ENCODE results near the gene ITPR1. TPM values are rescaled to one million over a fixed set of nuclear protein-coding genes. Genes with fewer than 3 reads are reported as not detected.

The ITPR1 gene
- total RNA-seq, 2 experiments from 2014 or later: 84.4 to 104 TPM

- Histone ChIP-seq H3K27ac (ENCODE audit: low read depth, low read length, poor library complexity, severe bottlenecking) (no peak overlapping the region), H3K4me2 (ENCODE audit: low read length) (no peak overlapping the region), H3K4me3 (ENCODE audit: low read depth, low read length, poor library complexity, severe bottlenecking) (no peak overlapping the region), H4K20me1 (ENCODE audit: insufficient read depth, low read length) (no peaks in the 10 kb centered on the region), H2AFZ (ENCODE audit: low read length) (no peak overlapping the region), H3K79me2 (ENCODE audit: insufficient read depth, low read depth, low read length) (no peaks in the 10 kb centered on the region), H3K9me3 (ENCODE audit: low read length) (no peaks in the 10 kb centered on the region), H3K9me2 (ENCODE audit: insufficient read depth, low read length) (no peaks in the 10 kb centered on the region), H3K4me1 (ENCODE audit: insufficient read depth, low read length, poor library complexity, severe bottlenecking) (no peaks in the 10 kb centered on the region), H3K36me3 (ENCODE audit: insufficient read depth, low read length) (peaks cover 71% of the 10 kb centered on the region)
- intact Hi-C loops (cut with micrococcal nuclease; ENCODE audit: unreplicated experiment): no loop called here
- no peak for DNase-seq (ENCODE audit: low spot score)
- no TSS peak for BruUV-seq (replicated peaks)
- ChIA-PET POLR2A (no interaction called here), CTCF (ENCODE audit: unreplicated experiment) (no interaction called here)
- TF ChIP-seq EZH2phosphoT487 (IDR thresholded peaks at IDR 0.05; ENCODE audit: borderline replicate concordance, low read depth, low read length) (no peak), CTCF (conservative IDR thresholded peaks at IDR 0.05; ENCODE audit: low read length) (no peak)
These were observed 152.3 kb downstream of the ITPR1 start for GRCh38 chr3:4645468-4645867.

GRCh38 chr3:4647411-4647810, 154.3 kb downstream of the ITPR1 start:
- DNase-seq (ENCODE audit: low spot score): no peak
- BruUV-seq (replicated peaks): no TSS peak
- TF ChIP-seq CTCF (conservative IDR thresholded peaks at IDR 0.05; ENCODE audit: low read length) (no peak), EZH2phosphoT487 (IDR thresholded peaks at IDR 0.05; ENCODE audit: borderline replicate concordance, low read depth, low read length) (no peak)
- H3K36me3 ChIP-seq (ENCODE audit: insufficient read depth, low read length): peaks cover 64% of the 10 kb centered on the region
- H2AFZ ChIP-seq (ENCODE audit: low read length): no peak overlapping the region
- no peak overlapping the region for H3K4me3 ChIP-seq (ENCODE audit: low read depth, low read length, poor library complexity, severe bottlenecking)
- H3K9me3 ChIP-seq (ENCODE audit: low read length): no peaks in the 10 kb centered on the region
- intact Hi-C loops (cut with micrococcal nuclease; ENCODE audit: unreplicated experiment): no loop called here
- ChIA-PET CTCF (ENCODE audit: unreplicated experiment) (no interaction called here), POLR2A (no interaction called here)
- H3K4me1 ChIP-seq (ENCODE audit: insufficient read depth, low read length, poor library complexity, severe bottlenecking): no peaks in the 10 kb centered on the region
- H3K79me2 ChIP-seq (ENCODE audit: insufficient read depth, low read depth, low read length): no peaks in the 10 kb centered on the region
- H3K9me2 ChIP-seq (ENCODE audit: insufficient read depth, low read length): no peaks in the 10 kb centered on the region
- H3K4me2 ChIP-seq (ENCODE audit: low read length): no peak overlapping the region
- H3K27ac ChIP-seq (ENCODE audit: low read depth, low read length, poor library complexity, severe bottlenecking): no peak overlapping the region
- H4K20me1 ChIP-seq (ENCODE audit: insufficient read depth, low read length): no peaks in the 10 kb centered on the region

GRCh38 chr3:4655145-4656045, 162.2 kb downstream of the ITPR1 start:
- Histone ChIP-seq H3K79me2 (ENCODE audit: insufficient read depth, low read depth, low read length) (no peaks in the 10 kb centered on the region), H3K27ac (ENCODE audit: low read depth, low read length, poor library complexity, severe bottlenecking) (no peak overlapping the region), H3K9me3 (ENCODE audit: low read length) (no peaks in the 10 kb centered on the region), H3K4me2 (ENCODE audit: low read length) (no peak overlapping the region), H3K4me3 (ENCODE audit: low read depth, low read length, poor library complexity, severe bottlenecking) (no peak overlapping the region), H4K20me1 (ENCODE audit: insufficient read depth, low read length) (no peaks in the 10 kb centered on the region), H2AFZ (ENCODE audit: low read length) (no peak overlapping the region), H3K4me1 (ENCODE audit: insufficient read depth, low read length, poor library complexity, severe bottlenecking) (no peaks in the 10 kb centered on the region), H3K9me2 (ENCODE audit: insufficient read depth, low read length) (no peaks in the 10 kb centered on the region), H3K36me3 (ENCODE audit: insufficient read depth, low read length) (peaks cover 41% of the 10 kb centered on the region)
- no peak for TF ChIP-seq CTCF (conservative IDR thresholded peaks at IDR 0.05; ENCODE audit: low read length)
- TF ChIP-seq EZH2phosphoT487 (IDR thresholded peaks at IDR 0.05; ENCODE audit: borderline replicate concordance, low read depth, low read length): no peak
- CTCF ChIA-PET (ENCODE audit: unreplicated experiment): no interaction called here
- BruUV-seq (replicated peaks): no TSS peak
- POLR2A ChIA-PET: interaction anchor here (0.7 kb wide), 1 partner anchor 183 kb away, joined by 3 read pairs; no protein-coding TSS in a partner anchor
- no peak for DNase-seq (ENCODE audit: low spot score)
- intact Hi-C loops (cut with micrococcal nuclease; ENCODE audit: unreplicated experiment): no loop called here
